Stimulated activated CD8-positive, alpha-beta memory T cell treated with anti-CD3 and anti-CD28 coated beads, Interleukin-12 subunit alpha, Interleukin-12 subunit beta, amount 100 ng/mL, for 4 hours (primary cell): ENCODE measurements around the gene LRRC71.

Experiments used
- DNase-seq: peaks from one replicate; pipeline ENCODE4 v3.0.0-alpha.2; 2020; ENCODE audit warnings: low read depth

The LRRC71 gene

GRCh38 chr1:156920233-156921052 is at the start of gene LRRC71:
Gene LRRC71 (plus strand): TSS chr1:156920632. CDS start chr1:156920804, 172 bp downstream.
- DNase-seq = peak; percentile 24

- DNase-seq = no peak
These were observed 46.8 kb upstream of the LRRC71 start for GRCh38 chr1:156873659-156874058.

- DNase-seq = no peak
These were observed 46.3 kb upstream of the LRRC71 start for GRCh38 chr1:156874142-156874541.

- DNase-seq = no peak
These were observed 45.7 kb upstream of the LRRC71 start for GRCh38 chr1:156874572-156875340.

- DNase-seq = no peak
These were observed 45.2 kb upstream of the LRRC71 start for GRCh38 chr1:156875341-156875615.

GRCh38 chr1:156876281-156876680 is 44.2 kb upstream of the LRRC71 start:
- no peak for DNase-seq

- DNase-seq = no peak
These were observed 42.8 kb upstream of the LRRC71 start for GRCh38 chr1:156877433-156878170.

- DNase-seq = no peak
These were observed 40.6 kb upstream of the LRRC71 start for GRCh38 chr1:156879876-156880275.

GRCh38 chr1:156880473-156880872 is 40.0 kb upstream of the LRRC71 start:
- DNase-seq = no peak

GRCh38 chr1:156881101-156881500 is 39.3 kb upstream of the LRRC71 start:
- no peak for DNase-seq

GRCh38 chr1:156881663-156882062 is 38.8 kb upstream of the LRRC71 start:
- DNase-seq = no peak

- DNase-seq = no peak
These were observed 37.9 kb upstream of the LRRC71 start for GRCh38 chr1:156882543-156882942.

GRCh38 chr1:156883919-156884318 is 36.5 kb upstream of the LRRC71 start:
- DNase-seq = no peak

GRCh38 chr1:156884560-156885184 is 35.8 kb upstream of the LRRC71 start:
- no peak for DNase-seq

- DNase-seq = no peak
These were observed 35.1 kb upstream of the LRRC71 start for GRCh38 chr1:156885314-156885713.

- DNase-seq = no peak
These were observed 34.5 kb upstream of the LRRC71 start for GRCh38 chr1:156885880-156886355.

- no peak for DNase-seq
These were observed 33.7 kb upstream of the LRRC71 start for GRCh38 chr1:156886583-156887281.

- no peak for DNase-seq
These were observed 33.1 kb upstream of the LRRC71 start for GRCh38 chr1:156887317-156887716.

GRCh38 chr1:156887734-156888133 is 32.7 kb upstream of the LRRC71 start:
- no peak for DNase-seq

- no peak for DNase-seq
These were observed 30.4 kb upstream of the LRRC71 start for GRCh38 chr1:156889802-156890580.
